Natural killer cell (primary cell): ENCODE data around the gene ABRAXAS1. TPM values are rescaled to one million over a fixed set of nuclear protein-coding genes. Genes with fewer than 3 reads are reported as not detected.

Experiments used
- ATAC-seq, 3 donors: fragments of 150-1000 bp in 2 of 3; fragments of 200-7000 bp in 1 of 3; cut with Tn5 transposase; 1 replicate in 1 of 3; 2 replicates in 2 of 3; pipeline ENCODE4 v1.10.0; 2021; ENCODE audit warnings: mild to moderate bottlenecking in 2 of 3, moderate library complexity in 2 of 3
- DNase-seq, 2 donors: peaks; one replicate each; pipeline versions ENCODE4 v3.0.0 to v3.0.0-alpha.2; 2013 to 2021; ENCODE audit warnings: mixed read lengths in 1 of 2
- H3K27ac ChIP-seq: one replicate; pipeline ENCODE4 v1.5.1; 2013; ENCODE audit warnings: mild to moderate bottlenecking, low read length
- H3K27me3 ChIP-seq: one replicate; pipeline ENCODE4 v1.6.1; 2013; ENCODE audit warnings: low read length; ENCODE audit not compliant: control insufficient read depth, insufficient read depth
- H3K36me3 ChIP-seq: one replicate; pipeline ENCODE4 v1.6.1; 2013; ENCODE audit warnings: low read length; ENCODE audit not compliant: control insufficient read depth, insufficient read depth
- H3K4me1 ChIP-seq: one replicate; pipeline ENCODE4 v1.6.1; 2013; ENCODE audit warnings: low read length; ENCODE audit not compliant: control insufficient read depth, insufficient read depth
- H3K4me3 ChIP-seq: one replicate; pipeline ENCODE4 v1.5.1; 2013; ENCODE audit warnings: low read length
- H3K9me3 ChIP-seq: one replicate; pipeline ENCODE4 v1.6.1; 2013; ENCODE audit warnings: low read length; ENCODE audit not compliant: control insufficient read depth, insufficient read depth
- H3K27ac Mint-ChIP-seq, 2 donors: one replicate each; pipeline ENCODE4 v1.8.0; 2022; ENCODE audit warnings: mild to moderate bottlenecking in 2 of 2, mixed read lengths in 2 of 2, moderate library complexity in 1 of 2
- H3K27me3 Mint-ChIP-seq, 2 donors: one replicate each; pipeline ENCODE4 v1.8.0; 2022; ENCODE audit warnings: low read depth in 2 of 2, mixed read lengths in 2 of 2
- H3K36me3 Mint-ChIP-seq: one replicate; pipeline ENCODE4 v1.8.0; 2022; ENCODE audit warnings: mixed read lengths
- H3K4me1 Mint-ChIP-seq, 2 donors: one replicate each; pipeline ENCODE4 v1.8.0; 2022; ENCODE audit warnings: mixed read lengths in 2 of 2
- H3K4me3 Mint-ChIP-seq: one replicate; pipeline ENCODE4 v1.8.0; 2022; ENCODE audit warnings: mild to moderate bottlenecking, moderate library complexity, mixed read lengths
- H3K9me3 Mint-ChIP-seq, 2 donors: one replicate each; pipeline ENCODE4 v1.8.0; 2022; ENCODE audit warnings: mixed read lengths in 2 of 2
- WGBS: methylation state at CpG from one replicate; pipeline ENCODE4 v1.1.7; 2013; ENCODE audit warnings: missing lambda C conversion rate; ENCODE audit not compliant: insufficient coverage; 5-methylcytosine and 5-hydroxymethylcytosine counted together
- intact Hi-C: fragments of 100-400 bp; cut with micrococcal nuclease; formaldehyde crosslinking; loops from one replicate; pipeline ENCODE4 v1.14.2; 2022
- total RNA-seq, 4 donors: library from RNA; stranded (reverse); fragments of 120-200 nt in 1 of 4; gene quantifications; one replicate each; pipeline versions ENCODE4 v1.2.3 to v1.2.4, GENCODE V29; 2013 to 2022
- TF ChIP-seq, protein P1 (sequence below): fragments of 200-600 bp; IDR thresholded peaks from one replicate; pipeline ENCODE4 v1.8.0; 2022; ENCODE audit warnings: antibody characterized with exemption

Gene ABRAXAS1
- total RNA-seq, 3 donors from 2014 or later (not counting 1 experiment from before 2014, with no cell fraction given), result 10.7 to 14.0 (median 13.9) TPM

DNA sequence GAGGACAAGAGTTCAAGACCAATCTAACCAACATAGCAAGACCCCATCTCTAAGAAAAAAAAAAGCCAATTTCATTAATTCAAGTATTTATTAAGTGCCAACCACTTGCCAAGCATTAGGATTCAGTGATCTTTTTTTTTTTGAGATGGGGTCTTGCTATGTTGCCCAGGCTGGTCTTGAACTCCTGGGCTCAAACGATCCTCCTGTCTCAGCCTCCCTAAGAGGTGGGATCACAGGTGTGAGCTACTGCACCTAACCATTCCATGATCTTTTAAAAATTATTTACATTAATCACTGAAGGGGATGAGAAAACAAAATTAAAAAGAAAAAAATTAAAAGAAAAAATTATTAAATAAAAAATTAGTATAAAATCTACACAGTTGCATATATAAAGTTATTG is 53.7 kb downstream of the ABRAXAS1 start:
- no peak for ATAC-seq
- Mint-ChIP-seq H3K9me3 (no peaks in the 10 kb centered on the region), H3K27ac (no peak overlapping the region), H3K4me3 (no peak overlapping the region), H3K27me3 (no peaks in the 10 kb centered on the region), H3K4me1 (no peaks in the 10 kb centered on the region), H3K36me3 (peaks cover under 1% of the 10 kb centered on the region)
- intact Hi-C loops, result no loop called here
- H3K36me3 ChIP-seq, result peaks cover 41% of the 10 kb centered on the region
- H3K9me3 ChIP-seq, result no peaks in the 10 kb centered on the region
- TF ChIP-seq, protein P1, sequence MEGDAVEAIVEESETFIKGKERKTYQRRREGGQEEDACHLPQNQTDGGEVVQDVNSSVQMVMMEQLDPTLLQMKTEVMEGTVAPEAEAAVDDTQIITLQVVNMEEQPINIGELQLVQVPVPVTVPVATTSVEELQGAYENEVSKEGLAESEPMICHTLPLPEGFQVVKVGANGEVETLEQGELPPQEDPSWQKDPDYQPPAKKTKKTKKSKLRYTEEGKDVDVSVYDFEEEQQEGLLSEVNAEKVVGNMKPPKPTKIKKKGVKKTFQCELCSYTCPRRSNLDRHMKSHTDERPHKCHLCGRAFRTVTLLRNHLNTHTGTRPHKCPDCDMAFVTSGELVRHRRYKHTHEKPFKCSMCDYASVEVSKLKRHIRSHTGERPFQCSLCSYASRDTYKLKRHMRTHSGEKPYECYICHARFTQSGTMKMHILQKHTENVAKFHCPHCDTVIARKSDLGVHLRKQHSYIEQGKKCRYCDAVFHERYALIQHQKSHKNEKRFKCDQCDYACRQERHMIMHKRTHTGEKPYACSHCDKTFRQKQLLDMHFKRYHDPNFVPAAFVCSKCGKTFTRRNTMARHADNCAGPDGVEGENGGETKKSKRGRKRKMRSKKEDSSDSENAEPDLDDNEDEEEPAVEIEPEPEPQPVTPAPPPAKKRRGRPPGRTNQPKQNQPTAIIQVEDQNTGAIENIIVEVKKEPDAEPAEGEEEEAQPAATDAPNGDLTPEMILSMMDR, result no peak
- H3K27ac ChIP-seq, result no peak overlapping the region
- no peak for DNase-seq
- no CpG with 5 or more reads among the region's 1 CpG for WGBS
- H3K4me3 ChIP-seq, result no peak overlapping the region
- no peaks in the 10 kb centered on the region for H3K4me1 ChIP-seq
- H3K27me3 ChIP-seq, result no peaks in the 10 kb centered on the region

DNA sequence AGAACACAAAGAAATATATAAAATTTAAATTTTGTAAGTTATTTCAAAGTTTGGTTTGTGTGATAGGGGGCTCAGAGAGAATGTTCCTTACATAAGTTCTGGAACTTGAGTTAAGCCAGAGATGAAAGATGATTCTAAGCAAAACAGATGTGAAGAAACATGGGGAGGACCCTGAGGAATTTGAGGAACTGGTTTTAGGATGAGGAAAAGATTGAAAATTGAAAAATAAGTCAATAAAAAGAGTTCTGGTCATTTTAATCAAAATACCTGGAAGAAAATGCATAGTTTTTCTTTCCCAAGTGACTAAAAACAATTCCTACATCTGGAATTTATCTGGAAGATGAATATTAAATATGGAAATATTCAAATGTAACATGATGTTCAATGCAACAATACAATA is 66.7 kb downstream of the ABRAXAS1 start:
- Histone ChIP-seq H3K27me3 (no peaks in the 10 kb centered on the region), H3K4me1 (no peaks in the 10 kb centered on the region), H3K9me3 (no peaks in the 10 kb centered on the region), H3K36me3 (peaks cover 65% of the 10 kb centered on the region), H3K4me3 (no peak overlapping the region), H3K27ac (no peak overlapping the region)
- Mint-ChIP-seq H3K4me3 (no peak overlapping the region), H3K4me1 (no peaks in the 10 kb centered on the region), H3K9me3 (no peaks in the 10 kb centered on the region), H3K27me3 (no peaks in the 10 kb centered on the region), H3K27ac (no peak overlapping the region), H3K36me3 (peaks cover 23% of the 10 kb centered on the region)
- DNase-seq (no peak), ATAC-seq (no peak)
- TF ChIP-seq, protein P1, result no peak
- intact Hi-C loops, result no loop called here

DNA sequence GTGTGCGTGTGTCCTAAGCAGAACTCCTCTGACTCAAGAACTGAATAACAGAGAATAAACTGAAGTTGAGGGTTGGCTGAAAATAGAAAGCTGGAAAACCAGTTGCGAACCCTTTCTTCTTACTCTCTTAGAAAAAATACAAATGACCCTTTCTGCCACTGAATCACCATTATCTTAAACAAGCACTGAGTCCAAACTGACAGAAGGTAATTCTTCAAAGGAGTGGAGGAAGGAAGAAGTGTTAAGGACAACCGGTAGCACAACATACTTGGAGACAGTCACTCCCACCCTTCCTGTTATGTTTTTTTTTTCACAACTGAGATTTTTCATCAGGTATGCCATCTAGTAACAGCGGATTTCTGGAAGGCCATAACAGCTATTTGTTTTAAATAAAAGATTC is 67.3 kb downstream of the ABRAXAS1 start:
- intact Hi-C loops, result no loop called here

DNA sequence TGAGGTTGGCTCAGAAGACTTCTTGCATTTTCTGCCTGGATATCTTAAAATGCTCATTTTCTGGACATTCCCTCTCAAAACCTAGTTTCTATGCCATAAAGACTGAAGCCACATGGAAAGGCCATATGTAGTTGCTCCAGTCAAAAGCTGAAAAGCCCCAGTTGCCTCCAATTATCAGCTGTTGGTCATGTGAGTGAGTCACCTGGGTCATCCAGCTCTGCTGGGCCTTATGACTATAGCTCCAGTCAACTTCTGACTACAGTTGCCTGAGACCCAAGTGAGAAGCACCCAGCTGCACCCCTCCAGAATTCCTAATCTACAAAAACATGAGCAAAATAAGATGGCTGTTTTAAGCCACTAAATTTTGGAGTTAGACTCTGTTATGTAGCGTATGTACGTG is 71.2 kb downstream of the ABRAXAS1 start:
- Mint-ChIP-seq H3K9me3 (no peaks in the 10 kb centered on the region), H3K4me3 (no peak overlapping the region), H3K27ac (no peak overlapping the region), H3K4me1 (peaks cover 0 to 3% of the 10 kb centered on the region in 2 donors), H3K36me3 (peaks cover 15% of the 10 kb centered on the region), H3K27me3 (no peaks in the 10 kb centered on the region)
- H3K36me3 ChIP-seq, result peaks cover 53% of the 10 kb centered on the region
- WGBS, result no CpG with 5 or more reads among the region's 2 CpGs
- no peaks in the 10 kb centered on the region for H3K27me3 ChIP-seq
- no peak overlapping the region for H3K4me3 ChIP-seq
- no peaks in the 10 kb centered on the region for H3K9me3 ChIP-seq
- TF ChIP-seq, protein P1, result no peak
- H3K27ac ChIP-seq, result no peak overlapping the region
- H3K4me1 ChIP-seq, result no peaks in the 10 kb centered on the region
- no peak for ATAC-seq
- no peak for DNase-seq
- intact Hi-C loops, result no loop called here

More for the DNA sequence above, 67.3 kb downstream of the ABRAXAS1 start:
- Mint-ChIP-seq H3K27ac (no peak overlapping the region), H3K27me3 (no peaks in the 10 kb centered on the region), H3K9me3 (no peaks in the 10 kb centered on the region), H3K4me3 (no peak overlapping the region), H3K4me1 (no peaks in the 10 kb centered on the region), H3K36me3 (peaks cover 19% of the 10 kb centered on the region)
- Histone ChIP-seq H3K27me3 (no peaks in the 10 kb centered on the region), H3K4me1 (no peaks in the 10 kb centered on the region), H3K9me3 (no peaks in the 10 kb centered on the region), H3K36me3 (peaks cover 61% of the 10 kb centered on the region), H3K4me3 (no peak overlapping the region), H3K27ac (no peak overlapping the region)
- TF ChIP-seq, protein P1, result no peak
- no peak for ATAC-seq
- WGBS, result 100% methylated on average over 3 of the region's 4 CpGs
- no peak for DNase-seq

Other genes with a start within 250 kb of the ABRAXAS1 start
- 1 to 10 TPM; 4.7 to 9.7 (median 7.0) TPM for gene COQ2, start 200.3 kb downstream of the ABRAXAS1 start, total RNA-seq
- 1 to 10 TPM in 2 of 3 donors, under 1 TPM in 1; 0.89 to 2.6 (median 1.5) TPM for gene HPSE, start 150.3 kb downstream of the ABRAXAS1 start, total RNA-seq
- 10 to 100 TPM; 19.8 to 33.6 (median 29.9) TPM for gene HELQ, start 29.3 kb downstream of the ABRAXAS1 start, total RNA-seq
- 10 to 100 TPM; 14.4 to 26.0 (median 18.1) TPM for gene MRPS18C, start 29.0 kb downstream of the ABRAXAS1 start, total RNA-seq
- gene GPAT3, start 51.0 kb upstream of the ABRAXAS1 start, total RNA-seq, result 10 to 100 TPM in 1 of 3 donors, 1 to 10 TPM in 1, under 1 TPM in 1; 0.54 to 11.3 (median 1.2) TPM